GM21381 (cell line): ENCODE data around the gene PRTG.
"Not testable (repeated sequence)": the region's sequence is repeated elsewhere in the genome, so short reads cannot be mapped to it uniquely, and the experiment has no call there.

Experiments used
- ATAC-seq: cut with Tn5 transposase; IDR thresholded peaks from one replicate; pipeline ENCODE4 v1.9.1; 2021; ENCODE audit warnings: mild to moderate bottlenecking, moderate library complexity; ENCODE audit not compliant: unreplicated experiment

PRTG gene

DNA sequence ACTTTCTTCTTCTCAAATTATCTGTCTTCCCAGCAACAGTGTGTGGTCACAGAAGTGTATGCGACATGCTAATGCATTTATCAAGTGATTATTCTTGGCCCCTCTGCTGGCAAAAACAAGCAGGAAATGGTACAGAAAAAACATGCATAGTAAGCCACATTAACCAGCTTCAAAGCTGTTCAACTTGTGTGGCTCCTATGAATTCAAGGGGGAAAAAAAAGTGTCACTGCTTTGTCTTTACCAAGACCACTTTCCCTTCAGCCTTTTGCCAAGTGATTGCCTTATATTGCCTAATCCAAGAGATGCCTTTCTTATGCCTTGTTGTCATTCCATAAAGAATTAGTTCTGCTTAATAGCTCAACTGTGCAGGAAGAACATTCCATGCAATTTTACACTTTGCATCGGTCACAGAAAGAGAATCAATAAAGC, 39.1 kb downstream of the PRTG start:
- no peak for ATAC-seq

DNA sequence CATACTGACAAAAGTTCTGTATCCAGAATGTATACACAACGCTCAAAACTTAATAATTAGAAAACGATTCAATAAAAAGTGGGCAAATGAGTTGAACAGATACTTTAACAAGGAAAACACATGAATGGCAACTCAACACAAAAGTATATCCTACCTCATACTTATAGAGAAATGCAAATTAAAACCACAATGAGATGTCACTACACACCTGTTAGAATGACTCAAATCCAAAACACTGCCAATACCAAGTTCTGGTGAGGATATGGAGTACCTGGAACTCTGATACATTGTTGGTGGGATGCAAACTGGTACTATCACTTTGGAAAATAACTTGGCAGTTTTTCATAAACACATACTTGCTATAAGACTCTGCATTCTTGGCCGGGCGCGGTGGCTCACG, 42.1 kb downstream of the PRTG start:
- ATAC-seq = no peak

DNA sequence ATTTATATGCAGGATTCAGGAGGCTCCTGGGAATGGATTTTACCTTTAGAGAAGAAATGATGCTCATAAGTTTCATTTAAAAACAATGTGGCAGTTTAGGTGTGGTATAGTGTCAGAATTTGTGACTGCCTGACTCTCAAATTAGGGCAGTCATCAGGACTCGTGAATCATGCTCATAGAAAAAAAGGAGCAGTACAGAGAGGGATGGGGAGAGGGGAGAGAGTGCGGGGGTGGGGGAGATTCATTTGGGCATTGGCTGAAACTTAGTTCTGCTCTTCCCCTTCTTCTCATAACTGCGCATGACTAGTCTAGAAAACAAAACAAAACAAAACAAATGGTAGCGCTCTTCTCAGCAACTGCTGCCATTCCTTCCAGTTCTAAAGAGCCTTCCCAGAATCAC, 44.3 kb downstream of the PRTG start:
- no peak for ATAC-seq

DNA sequence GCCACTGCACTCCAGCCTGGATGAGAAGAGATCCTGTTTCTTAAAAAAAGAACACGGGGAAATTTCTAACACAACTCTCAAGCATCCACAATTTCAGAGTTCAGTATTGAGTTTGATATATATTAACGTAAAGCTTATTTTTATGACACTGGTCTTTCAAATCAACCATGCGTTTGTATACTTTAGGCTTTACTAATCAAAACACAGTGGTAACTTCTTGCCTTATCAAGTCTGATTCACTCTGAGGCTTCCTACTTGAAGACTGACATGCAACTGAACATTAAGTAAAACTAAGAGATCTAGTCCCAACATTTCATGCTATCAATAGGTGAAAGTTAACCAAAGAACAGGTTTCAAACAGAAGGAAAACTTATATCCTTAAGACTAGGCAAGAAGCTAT, 46.7 kb downstream of the PRTG start:
- ATAC-seq = no peak

DNA sequence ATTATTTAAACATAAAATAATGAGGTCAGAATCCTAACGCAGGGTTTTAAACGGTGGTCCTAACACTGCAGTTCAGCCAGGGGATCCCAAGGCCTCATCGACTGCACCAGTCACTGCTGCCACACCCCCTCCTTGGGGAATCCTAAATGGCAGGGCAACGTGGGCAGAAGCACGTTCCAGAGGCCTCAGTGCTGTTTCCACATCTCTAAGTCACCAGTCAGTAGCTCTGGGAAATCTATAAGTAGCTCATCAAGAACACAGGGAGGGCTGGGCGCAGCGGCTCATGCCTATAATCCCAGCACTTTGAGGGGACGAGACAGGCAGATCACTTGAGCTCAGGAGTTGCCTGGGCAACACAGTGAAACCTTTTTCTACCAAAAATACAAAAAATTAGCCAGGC, 47.5 kb downstream of the PRTG start:
- no peak for ATAC-seq

DNA sequence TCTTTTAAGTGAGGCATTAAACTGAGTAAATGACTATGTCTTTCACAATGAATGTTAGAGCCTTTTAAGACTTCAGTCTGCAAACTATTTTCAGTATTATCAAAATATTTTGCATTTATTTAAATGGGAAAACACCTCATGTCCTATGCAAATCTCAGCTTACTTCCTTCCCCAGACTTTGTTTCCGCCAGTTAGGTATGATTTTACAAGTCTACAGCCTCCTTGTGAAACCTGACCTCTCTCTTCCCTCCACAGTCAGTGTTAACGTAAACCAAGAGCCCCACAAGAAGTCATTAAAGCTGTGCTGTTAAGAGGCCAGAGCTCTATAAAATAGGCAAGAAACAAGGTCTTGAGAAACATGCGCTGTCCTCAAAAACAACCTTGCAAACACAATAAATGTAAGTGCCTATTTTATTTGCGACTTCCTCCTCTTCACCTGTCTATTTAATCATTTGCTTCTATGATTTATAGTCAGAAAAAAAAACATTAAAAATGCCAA, 48.3 kb downstream of the PRTG start:
- ATAC-seq = peak; percentile 87

DNA sequence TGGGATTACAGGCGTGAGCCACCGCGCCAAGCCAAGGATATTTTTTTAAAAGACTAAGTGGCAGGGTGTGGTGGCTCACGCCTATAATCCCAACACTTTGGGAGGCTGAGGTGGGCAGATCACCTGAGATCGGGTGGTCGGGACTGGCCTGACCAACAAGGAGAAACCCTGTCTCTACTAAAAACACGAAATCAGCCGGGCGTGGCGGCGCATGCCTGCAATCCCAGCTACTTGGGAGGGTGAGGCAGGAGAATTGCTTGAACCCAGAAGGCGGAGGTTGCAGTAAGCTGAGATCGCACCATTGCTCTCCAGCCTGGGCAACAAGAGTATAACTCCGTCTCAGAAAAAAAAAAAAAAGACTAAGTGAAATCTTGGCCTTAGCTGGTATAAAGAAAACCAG, 49.8 kb downstream of the PRTG start:
- not testable (repeated sequence) for ATAC-seq

DNA sequence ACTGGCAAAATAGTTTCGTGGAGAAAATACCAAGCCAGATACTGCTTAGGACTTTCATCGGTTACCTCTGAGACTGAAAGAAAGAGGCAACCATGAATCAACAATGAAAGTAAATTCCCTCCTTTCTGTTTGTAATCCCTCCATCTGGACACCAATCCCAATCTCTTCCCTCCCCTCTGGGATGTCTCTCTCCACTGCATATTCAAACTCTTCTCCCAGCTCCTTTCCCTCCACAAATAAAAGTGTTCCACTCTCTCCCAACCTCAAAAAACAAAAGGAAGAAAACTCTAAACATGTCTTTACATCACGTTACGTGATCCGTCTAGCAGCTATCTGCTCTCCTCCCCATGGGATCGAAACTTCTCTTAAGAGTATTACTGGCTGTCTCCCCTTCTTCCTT, 55.2 kb downstream of the PRTG start:
- ATAC-seq = no peak

DNA sequence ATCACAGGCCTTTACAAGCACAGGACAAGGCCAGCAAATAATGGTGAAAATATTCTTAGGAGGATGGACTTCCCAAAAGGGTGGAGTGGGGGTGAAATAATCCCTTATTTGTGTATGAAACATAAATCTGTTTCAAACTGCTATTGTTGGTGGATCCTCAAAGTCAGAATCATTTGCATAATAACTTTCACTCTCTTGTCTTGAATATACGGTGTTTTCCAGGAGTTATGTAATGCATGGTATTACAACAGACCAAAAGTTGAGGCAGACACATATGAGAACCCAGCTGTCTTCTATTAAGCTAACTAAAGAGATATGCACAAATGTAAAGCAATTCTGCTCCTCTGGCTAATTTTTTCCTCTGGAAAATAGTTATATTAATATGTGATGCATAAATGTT, 57.7 kb downstream of the PRTG start:
- peak; percentile 77 for ATAC-seq

DNA sequence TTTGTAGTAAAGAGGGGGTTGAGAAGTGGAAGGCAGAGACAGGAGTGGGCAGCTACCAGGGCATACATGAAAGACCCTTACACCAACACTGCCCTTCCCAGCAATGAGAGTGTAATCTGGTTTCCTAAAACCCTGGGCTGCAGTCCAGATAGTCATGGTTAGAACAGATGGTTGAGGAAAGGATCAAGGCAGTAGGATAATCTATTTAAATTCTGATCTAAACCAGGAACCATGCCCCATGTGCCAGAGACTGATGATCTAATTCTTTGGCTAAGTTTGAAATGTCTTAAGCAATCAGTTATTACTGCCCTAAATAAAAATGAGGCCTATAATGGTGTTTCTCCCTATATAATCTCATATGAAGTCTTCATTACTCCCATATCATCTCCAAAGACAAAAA, 59.6 kb downstream of the PRTG start:
- ATAC-seq = no peak

DNA sequence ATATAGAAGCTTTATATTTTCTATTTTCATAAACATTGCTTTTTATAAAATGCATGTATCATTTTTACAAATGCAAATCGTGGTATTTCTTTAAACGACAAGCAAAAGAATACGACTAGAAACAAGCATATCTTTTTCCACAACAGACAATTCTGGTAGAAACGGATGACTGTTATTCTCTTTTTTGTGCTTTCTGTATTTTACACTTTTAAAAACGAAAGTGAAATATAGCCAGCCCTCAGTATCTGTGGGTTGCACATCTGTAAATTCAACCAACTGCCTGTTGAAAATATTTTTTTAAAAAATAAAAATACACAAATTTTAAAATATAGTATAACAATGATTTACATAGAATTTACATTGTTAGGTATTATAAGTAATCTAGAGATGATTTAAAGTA, 61.3 kb downstream of the PRTG start:
- peak; percentile 47 for ATAC-seq

DNA sequence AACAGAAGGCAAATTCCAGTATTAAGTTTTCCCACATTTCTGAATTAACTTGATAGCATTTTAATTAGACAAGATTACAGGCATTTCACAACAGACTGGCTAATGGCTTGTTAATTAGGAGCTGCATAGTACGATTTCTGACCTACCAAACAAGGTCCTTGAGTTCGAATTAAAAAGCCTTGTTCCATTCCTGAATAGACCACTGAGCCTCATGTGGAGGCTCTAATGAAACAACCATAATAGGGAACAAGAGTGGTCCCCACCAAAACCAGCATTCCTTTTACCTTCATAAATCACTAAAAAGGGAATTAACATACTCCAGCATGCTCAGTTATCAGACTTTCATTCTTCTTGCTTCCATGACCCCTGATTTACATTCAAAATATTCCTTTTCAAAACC, 66.4 kb downstream of the PRTG start:
- ATAC-seq = no peak

DNA sequence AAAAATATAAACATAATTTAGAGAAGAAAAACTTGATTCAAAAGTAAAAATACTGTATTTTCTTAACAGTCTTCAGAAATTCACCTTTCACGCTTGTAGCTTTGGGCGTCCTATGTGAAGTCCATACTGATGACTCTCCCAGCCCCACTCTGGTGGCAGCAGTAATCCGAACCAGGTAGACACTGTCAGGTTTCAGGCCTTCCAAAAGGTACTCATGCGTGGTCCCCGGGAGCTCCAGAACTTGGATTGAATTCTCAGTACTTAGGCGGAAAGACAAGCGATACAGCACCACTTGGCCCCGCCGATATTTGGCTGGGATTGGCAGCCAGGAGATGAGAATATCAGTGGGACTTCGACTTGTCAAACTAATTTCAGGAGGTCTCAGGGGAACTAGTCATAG, 69.7 kb downstream of the PRTG start:
- no peak for ATAC-seq

DNA sequence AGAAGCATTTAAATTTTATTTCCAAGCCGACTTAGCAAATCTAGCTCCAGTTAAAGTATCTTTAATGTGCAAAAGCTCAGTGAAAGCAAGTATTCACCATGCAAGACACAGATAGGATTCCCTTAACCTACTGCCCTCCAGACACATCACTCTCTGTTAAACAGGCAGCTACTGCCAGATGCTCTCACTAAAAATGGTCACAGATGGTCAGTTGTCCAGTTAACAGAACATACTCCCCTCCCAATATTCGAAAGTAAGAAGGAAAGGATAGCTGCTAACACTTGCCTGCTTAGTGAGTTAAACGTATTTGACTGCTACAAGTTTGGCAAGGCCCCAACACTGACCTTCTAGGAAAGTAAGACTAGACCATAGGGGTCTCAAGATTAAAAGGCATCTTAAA, 73.7 kb downstream of the PRTG start:
- ATAC-seq = no peak

DNA sequence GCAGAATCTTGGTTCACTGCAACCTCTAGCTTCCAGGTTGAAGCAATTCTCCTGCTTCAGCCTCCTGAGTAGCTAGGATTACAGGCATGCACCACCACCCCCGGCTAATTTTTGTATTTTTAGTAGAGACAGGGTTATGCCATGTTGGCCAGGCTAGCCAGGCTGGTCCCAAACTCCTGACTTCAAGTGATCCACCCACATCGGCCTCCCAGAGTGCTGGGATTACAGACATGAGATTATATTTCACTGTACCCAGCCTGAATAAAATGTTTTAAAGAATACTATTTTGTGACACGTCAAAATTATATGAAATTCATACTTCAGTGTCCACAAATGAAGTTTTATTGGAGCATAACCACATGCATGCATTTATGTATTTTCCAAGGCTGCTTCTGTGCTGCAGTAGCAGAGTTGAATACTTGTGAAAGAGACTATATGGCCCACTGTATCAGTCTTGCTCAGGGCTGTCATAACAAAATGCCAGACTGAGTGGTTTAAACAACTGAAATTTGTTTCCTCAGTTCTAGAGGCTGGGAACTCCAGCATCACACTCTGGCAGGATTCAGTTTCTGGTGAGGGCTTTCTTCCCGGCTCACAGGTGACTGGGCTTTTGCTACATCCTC, 77.2 kb downstream of the PRTG start:
- no peak for ATAC-seq

DNA sequence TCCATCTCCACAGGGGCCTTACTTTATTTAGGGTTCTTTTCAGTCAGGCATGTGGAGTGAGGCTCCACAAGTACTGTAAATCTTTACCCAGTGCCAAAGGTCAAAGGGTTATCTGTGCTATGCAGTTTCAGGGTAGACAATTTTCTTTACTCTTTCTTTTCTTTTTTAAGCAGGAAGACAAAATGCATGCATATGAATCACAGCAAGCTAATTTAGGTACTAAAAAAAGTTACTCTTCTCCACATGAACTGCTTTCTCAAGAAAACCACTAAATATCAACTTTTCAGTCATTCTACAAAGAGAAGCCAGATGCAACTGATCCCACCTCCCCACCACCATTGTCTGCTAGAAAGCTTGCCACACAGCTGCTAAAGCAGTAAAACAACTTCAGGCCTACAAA, 81.5 kb downstream of the PRTG start:
- ATAC-seq = no peak

DNA sequence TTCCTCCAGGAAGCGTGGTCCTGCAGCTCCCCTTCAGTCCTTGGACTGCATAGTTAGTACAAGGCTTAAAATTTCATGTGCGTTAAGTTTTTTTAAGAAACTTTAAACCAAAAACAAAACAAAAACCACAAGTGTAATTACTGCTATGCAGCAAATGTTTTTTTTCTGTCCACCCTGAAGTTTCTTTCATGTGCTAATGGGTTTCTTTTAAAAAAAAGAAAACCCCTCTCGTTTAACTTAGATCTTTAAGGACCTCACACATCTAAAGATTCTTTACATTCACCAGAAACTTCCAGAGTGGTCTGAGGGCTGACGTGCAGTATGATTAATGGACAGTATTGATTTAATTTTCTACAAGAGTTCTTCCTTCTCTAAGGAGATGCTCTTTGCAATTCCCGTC, 82.8 kb downstream of the PRTG start:
- ATAC-seq = no peak

DNA sequence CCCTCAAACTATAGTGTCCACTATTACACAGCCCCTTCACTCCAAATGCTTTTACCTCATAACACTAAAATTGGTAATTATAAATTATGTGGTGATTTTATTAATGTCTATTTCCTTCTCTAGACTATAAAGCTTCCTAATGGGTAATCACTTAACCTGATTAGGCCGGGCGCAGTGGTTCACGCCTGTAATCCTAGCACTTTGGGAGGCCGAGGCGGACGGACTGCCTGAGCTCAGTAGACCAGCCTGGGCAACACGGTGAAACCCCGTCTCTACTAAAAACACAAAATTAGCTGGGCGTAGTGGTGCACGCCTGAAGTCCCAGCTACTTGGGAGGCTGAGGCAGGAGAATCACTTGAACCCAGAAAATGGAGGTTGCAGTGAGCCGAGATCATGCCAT, 83.5 kb downstream of the PRTG start:
- ATAC-seq = no peak

DNA sequence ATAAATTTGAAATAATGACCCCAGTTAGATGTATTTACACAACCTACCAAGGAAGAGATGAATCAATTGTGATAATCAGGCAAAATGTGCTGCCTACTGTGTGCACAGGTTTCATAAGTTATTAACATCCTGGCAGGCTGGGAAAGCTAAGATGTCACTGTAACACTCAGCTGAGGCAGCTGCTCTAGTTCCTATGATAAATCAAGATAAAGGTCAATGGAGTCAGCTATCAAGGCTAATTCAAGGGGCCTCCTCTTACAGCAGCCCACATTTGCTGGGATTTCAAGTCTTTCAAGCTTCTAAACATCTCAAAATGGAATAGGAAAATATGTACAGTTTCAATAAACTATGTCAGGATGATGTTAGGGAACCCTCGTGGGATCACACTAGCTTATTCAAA, 84.1 kb downstream of the PRTG start:
- no peak for ATAC-seq

DNA sequence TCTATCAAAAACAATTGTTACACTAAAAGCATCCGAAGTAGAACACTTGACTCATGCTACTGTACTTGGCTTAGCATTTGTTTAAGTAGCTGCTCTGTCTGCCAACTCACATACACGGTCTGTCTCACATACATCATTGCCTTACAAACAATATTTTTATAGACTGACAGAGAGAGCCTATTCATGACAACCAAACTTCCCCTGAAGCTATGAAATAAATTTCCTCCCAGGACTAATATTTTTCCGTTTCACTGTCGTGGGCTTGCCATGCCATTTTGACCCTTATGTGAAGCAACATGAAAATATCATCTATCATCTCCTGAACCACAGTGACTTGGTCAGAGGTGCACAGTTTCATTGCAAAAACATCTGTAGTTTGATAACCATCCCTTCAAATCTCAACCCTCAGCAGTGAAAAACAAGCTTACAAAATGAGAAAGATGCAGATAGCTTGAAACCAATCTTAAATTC, 88.4 kb downstream of the PRTG start:
- no peak for ATAC-seq

DNA sequence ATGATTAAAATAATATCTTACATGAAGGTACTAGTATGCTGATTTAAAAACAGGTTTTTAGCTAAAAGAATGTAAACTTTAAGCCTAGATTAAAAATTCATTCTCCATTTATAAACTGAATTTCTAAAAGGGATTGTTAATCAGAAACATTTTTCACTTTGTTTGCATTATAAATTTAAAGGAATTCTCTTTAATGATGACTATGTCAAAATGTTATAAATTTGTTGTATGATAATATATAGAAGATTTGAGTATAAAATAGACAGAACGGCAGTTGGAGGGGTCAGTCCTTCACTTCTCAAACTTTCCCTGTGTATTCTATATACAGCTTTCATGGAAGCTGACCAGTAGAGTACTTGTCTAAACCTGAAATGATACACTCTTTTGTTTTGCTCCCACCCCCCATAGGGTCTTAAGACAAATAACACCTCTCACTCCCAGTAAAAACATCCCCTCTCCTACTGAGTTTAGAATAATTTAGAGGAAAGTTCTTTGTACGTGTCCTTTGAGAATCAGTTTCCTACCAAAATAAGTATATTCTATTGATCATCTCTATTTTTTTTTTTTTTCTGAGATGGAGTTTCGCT, 90.0 kb downstream of the PRTG start:
- no peak for ATAC-seq

DNA sequence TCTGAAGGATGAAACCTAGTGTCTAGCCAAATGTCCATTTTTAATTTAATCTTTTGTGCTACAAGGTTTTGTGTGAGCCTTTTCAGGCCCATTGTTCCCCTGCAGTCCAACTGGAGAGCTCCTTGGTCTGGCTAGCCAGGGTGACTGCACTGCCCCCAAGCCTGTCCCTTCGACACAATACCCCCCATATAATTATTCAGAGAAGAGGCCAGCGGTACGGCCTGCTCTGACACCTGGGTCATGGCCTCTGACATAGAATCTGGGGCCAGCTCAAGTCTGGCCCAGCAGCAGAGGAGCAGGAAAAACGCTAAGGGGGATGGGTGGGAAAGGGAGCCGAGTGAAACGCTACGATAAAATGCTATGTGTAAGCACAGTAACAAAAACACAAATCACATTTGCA, 90.6 kb downstream of the PRTG start:
- no peak for ATAC-seq

DNA sequence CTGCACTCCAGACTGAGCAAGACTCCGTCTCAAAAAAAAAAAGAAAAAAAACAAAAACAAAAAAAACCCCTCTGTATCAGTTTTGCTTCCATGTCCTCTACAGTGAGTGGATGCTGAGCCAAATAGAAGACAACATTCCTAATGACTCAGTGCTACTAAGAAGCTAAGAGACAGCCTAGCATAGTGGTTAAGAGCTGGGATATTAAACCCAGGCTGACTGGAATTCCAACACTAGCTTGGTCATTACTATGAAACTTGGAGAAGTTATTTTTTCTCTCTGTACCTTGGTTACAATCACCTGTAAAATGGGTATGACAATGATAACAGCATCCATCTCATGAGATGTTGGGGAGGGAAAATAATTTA, 93.9 kb downstream of the PRTG start:
- ATAC-seq = no peak
